A549 (cell line): Measurements from ENCODE around the gene DEDD2. TPM values are rescaled to one million over a fixed set of nuclear protein-coding genes. Genes with fewer than 3 reads are reported as not detected.

Experiments
- ATAC-seq, 2 experiments: fragments of 200-7000 bp in 1 of 2; fragments of >200 bp in 1 of 2; cut with Nextera tagmentation in 1 of 2; cut with Tn5 transposase in 1 of 2; 3 replicates each; pipeline versions ENCODE4 v1.8.0 to v1.9.1; 2018 to 2020; ENCODE audit warnings: mild to moderate bottlenecking in 1 of 2, moderate library complexity in 1 of 2
- CTCF ChIA-PET: fragments of 300-600 bp; sonication (Branson Sonifier 250); formaldehyde crosslinking; extraction: SDS; loops from one replicate; lab custom pipeline; 2021; ENCODE audit warnings: antibody characterized with exemption, inconsistent platforms; lab: Yijun Ruan, JAX
- POLR2A ChIA-PET: fragments of 350-600 bp; formaldehyde crosslinking; extraction: SDS; loops from one replicate; lab custom pipeline; 2021; ENCODE audit warnings: antibody characterized with exemption, inconsistent platforms; lab: Yijun Ruan, JAX
- DNase-seq, 2 experiments: peaks; one replicate each; pipeline versions ENCODE4 v3.0.0 to v3.0.0-alpha.2; 2011 to 2016; ENCODE audit warnings: low read depth in 1 of 2, low spot score in 1 of 2
- FAIRE-seq: peaks from 2 replicates; lab custom pipeline; 2011; peaks lifted over from hg19 to GRCh38; lab: Jason Lieb, UNC
- H3K27ac ChIP-seq, 2 experiments: fragments of >200 bp; sonication (Bioruptor Twin); formaldehyde crosslinking; 3 replicates each; pipeline ENCODE4 v1.5.1; 2016 to 2017
- H3K4me1 ChIP-seq: fragments of >200 bp; sonication (Bioruptor Twin); formaldehyde crosslinking; 3 replicates; pipeline ENCODE4 v1.6.1; 2016
- H3K4me2 ChIP-seq: fragments of >200 bp; sonication (Bioruptor Twin); formaldehyde crosslinking; 3 replicates; pipeline ENCODE4 v1.6.1; 2016
- H3K4me3 ChIP-seq: fragments of >200 bp; sonication (Bioruptor Twin); formaldehyde crosslinking; 3 replicates; pipeline ENCODE4 v1.5.1; 2016
- H3K9me3 ChIP-seq: fragments of >200 bp; sonication (Bioruptor Twin); formaldehyde crosslinking; 3 replicates; pipeline ENCODE4 v1.6.1; 2016
- ATOH8 ChIP-seq: fragments of 250-450 bp; sonication (Bioruptor Pico); IDR thresholded peaks from 2 replicates; pipeline ENCODE4 v1.5.0; 2020; ENCODE audit warnings: low read depth, mild to moderate bottlenecking, moderate library complexity
- BCL3 ChIP-seq: fragments of >200 bp; sonication (Bioruptor Twin); formaldehyde crosslinking; IDR thresholded peaks from 3 replicates; pipeline ENCODE4 v1.6.1; 2016
- BHLHE40 ChIP-seq: IDR thresholded peaks from 2 replicates; pipeline ENCODE4 v1.6.1; 2012; ENCODE audit warnings: low read depth, low read length, inconsistent platforms
- CBX2 ChIP-seq: fragments of 200-600 bp; sonication (generic); IDR thresholded peaks from 2 replicates; pipeline ENCODE4 v1.6.1; 2016; ENCODE audit warnings: low read depth, mild to moderate bottlenecking, borderline replicate concordance
- CHD4 ChIP-seq: fragments of 200-600 bp; sonication (generic); IDR thresholded peaks from 2 replicates; pipeline ENCODE4 v1.6.1; 2016; ENCODE audit warnings: antibody characterized with exemption, mild to moderate bottlenecking, borderline replicate concordance
- CTCF ChIP-seq: fragments of >200 bp; sonication (Bioruptor Twin); formaldehyde crosslinking; IDR thresholded peaks from 3 replicates; pipeline ENCODE4 v1.5.1; 2016
- E2F6 ChIP-seq: IDR thresholded peaks from 2 replicates; pipeline ENCODE4 v1.6.1; 2012; ENCODE audit warnings: low read depth, borderline replicate concordance
- FOSL2 ChIP-seq, 2 experiments: fragments of 450-650 bp in 1 of 2; fragments of >200 bp in 1 of 2; sonication (Bioruptor Twin) in 1 of 2; formaldehyde crosslinking; IDR thresholded peaks; 2 replicates each; pipeline versions ENCODE4 v1.5.0 to v1.6.1; 2016 to 2020; ENCODE audit warnings: mild to moderate bottlenecking in 1 of 2, moderate library complexity in 1 of 2
- FOXS1 ChIP-seq: fragments of 250-450 bp; sonication (Bioruptor Pico); IDR thresholded peaks from 2 replicates; pipeline ENCODE4 v1.5.0; 2020; ENCODE audit warnings: mild to moderate bottlenecking, moderate library complexity
- HDAC2 ChIP-seq: fragments of 200-600 bp; sonication (generic); IDR thresholded peaks from 2 replicates; pipeline ENCODE4 v1.6.1; 2016
- KDM1A ChIP-seq: fragments of 200-600 bp; sonication (generic); IDR thresholded peaks from 2 replicates; pipeline ENCODE4 v1.6.1; 2016; ENCODE audit warnings: low read depth, mild to moderate bottlenecking
- MAX ChIP-seq: IDR thresholded peaks from 2 replicates; pipeline ENCODE4 v1.6.1; 2012
- MYC ChIP-seq: IDR thresholded peaks from 2 replicates; pipeline ENCODE4 v1.6.1; 2012; ENCODE audit warnings: mild to moderate bottlenecking, inconsistent platforms, low read length, improper control_type of control experiment, borderline replicate concordance
- NPAS2 ChIP-seq: fragments of 250-450 bp; sonication (Bioruptor Pico); IDR thresholded peaks from 2 replicates; pipeline ENCODE4 v1.8.0; 2022; ENCODE audit warnings: mild to moderate bottlenecking, moderate library complexity, borderline replicate concordance
- RAD21 ChIP-seq, 2 experiments: fragments of >200 bp in 1 of 2; sonication (Bioruptor Twin) in 1 of 2; formaldehyde crosslinking in 1 of 2; IDR thresholded peaks in 1 of 2; conservative IDR thresholded peaks in 1 of 2; 2 replicates in 1 of 2; 3 replicates in 1 of 2; pipeline ENCODE4 v1.6.1; 2012 to 2018; ENCODE audit warnings: inconsistent platforms in 1 of 2
- REST ChIP-seq: fragments of 200-600 bp; sonication (generic); IDR thresholded peaks from 2 replicates; pipeline ENCODE4 v1.6.1; 2016; ENCODE audit warnings: antibody characterized with exemption, mild to moderate bottlenecking, moderate library complexity
- SMC3 ChIP-seq: fragments of >200 bp; sonication (Bioruptor Twin); formaldehyde crosslinking; IDR thresholded peaks from 3 replicates; pipeline ENCODE4 v1.6.1; 2018; ENCODE audit warnings: inconsistent platforms
- TP53 ChIP-seq: fragments of 250-450 bp; sonication (Bioruptor Pico); IDR thresholded peaks from 2 replicates; pipeline ENCODE4 v1.5.0; 2021; ENCODE audit warnings: mild to moderate bottlenecking, moderate library complexity
- ZNF302 ChIP-seq: fragments of 250-450 bp; sonication (Bioruptor Pico); IDR thresholded peaks from 2 replicates; pipeline ENCODE4 v1.9.0; 2021; ENCODE audit warnings: inconsistent platforms, mild to moderate bottlenecking, moderate library complexity
- ZSCAN20 ChIP-seq: fragments of 250-450 bp; sonication (Bioruptor Pico); IDR thresholded peaks from 2 replicates; pipeline ENCODE4 v1.8.0; 2022; ENCODE audit warnings: mild to moderate bottlenecking, moderate library complexity
- WGBS: methylation state at CpG from one replicate; pipeline ENCODE4 v1.1.6; 2017; ENCODE audit errors: missing lambda C conversion rate; 5-methylcytosine and 5-hydroxymethylcytosine counted together
- polyA plus RNA-seq, 4 experiments: library from polyadenylated mRNA; depleted of rRNA in 3 of 4; stranded (reverse); fragments of >200 nt; fragmentation: RNase III in 1 of 4; extraction: RNeasy Plus Mini Kit Qiagen cat#74134 plus additional on column Dnase treatment in 1 of 4; gene quantifications; 2 replicates in 3 of 4; 3 replicates in 1 of 4; pipeline ENCODE4 v1.2.3, GENCODE V29; 2011 to 2017

DEDD2 gene
- polyA plus RNA-seq, 2 of the 4 experiments (the other 2 are of a cell fraction): 30.8 to 54.1 TPM

GRCh38 chr19:42191855-42192254 lies 25.6 kb downstream of the DEDD2 start:
- FAIRE-seq (peak; percentile 99), ATAC-seq (peak; percentile 60 to 74), DNase-seq (peak; percentile 87 to 94)
- 17% methylated on average over 3 of the region's 3 CpGs for WGBS
- no peak for TF ChIP-seq CHD4
- no peak for TF ChIP-seq FOSL2 (IDR thresholded peaks at IDR 0.05)
- peak; percentile 84 for TF ChIP-seq FOSL2 (CRISPR knock-in tag; IDR thresholded peaks at IDR 0.05)
- Histone ChIP-seq H3K4me3 (no peak overlapping the region), H3K4me2 (peak overlapping the region; percentile 53), H3K27ac (peak overlapping the region in 1 of 2 experiments; percentile 37; a peak in 1 of 6 replicates), H3K9me3 (peaks cover 7% of the 10 kb centered on the region), H3K4me1 (peaks cover 14% of the 10 kb centered on the region)
- POLR2A ChIA-PET: no interaction called here
- CTCF ChIA-PET: interaction anchor here (1.0 to 14.9 kb wide), 5 partner anchors 11 to 82 kb away, joined by 3 to 323 read pairs (median 3); partner anchors contain the start of gene POU2F2

- H3K4me3 ChIP-seq: no peak overlapping the region
- ATAC-seq (peak; percentile 26 to 40; a peak in 5 of 6 replicates), FAIRE-seq (peak; percentile 18), DNase-seq (no peak)
- peaks cover 7% of the 10 kb centered on the region for H3K9me3 ChIP-seq
- CTCF ChIA-PET: interaction anchor here (0.6 to 14.9 kb wide), 5 partner anchors 15 to 228 kb away, joined by 3 to 323 read pairs (median 3); partner anchors contain the start of gene POU2F2
- H3K27ac ChIP-seq: peak overlapping the region in 1 of 2 experiments; percentile 37; a peak in 2 of 6 replicates
- peak overlapping the region; percentile 53 for H3K4me2 ChIP-seq
- peaks cover 14% of the 10 kb centered on the region for H3K4me1 ChIP-seq
- POLR2A ChIA-PET: no interaction called here
- 97% methylated on average over 1 of the region's 1 CpG for WGBS
- no peak for TF ChIP-seq CHD4
- TF ChIP-seq MAX: no peak
- no peak for TF ChIP-seq TP53 (CRISPR knock-in tag)
- no peak for TF ChIP-seq KDM1A
- no peak for TF ChIP-seq ZNF302
- no peak for TF ChIP-seq BCL3
- no peak for TF ChIP-seq FOSL2 (IDR thresholded peaks at IDR 0.05)
- no peak for TF ChIP-seq FOSL2 (CRISPR knock-in tag; IDR thresholded peaks at IDR 0.05)
- no peak for TF ChIP-seq RAD21 (conservative IDR thresholded peaks at IDR 0.05 in 1 of 2, IDR thresholded peaks at IDR 0.05 in 1 of 2)
- no peak for TF ChIP-seq FOXS1 (CRISPR knock-in tag)
- no peak for TF ChIP-seq MYC
- no peak for TF ChIP-seq E2F6
- no peak for TF ChIP-seq HDAC2
- TF ChIP-seq REST: no peak
- no peak for TF ChIP-seq BHLHE40
- no peak for TF ChIP-seq NPAS2
- TF ChIP-seq SMC3: no peak
- TF ChIP-seq ZSCAN20 (CRISPR knock-in tag): no peak
- TF ChIP-seq ATOH8 (CRISPR knock-in tag): no peak
- no peak for TF ChIP-seq CBX2
- TF ChIP-seq CTCF: no peak
These were observed 26.1 kb downstream of the DEDD2 start for GRCh38 chr19:42191330-42191729.
